ENCODE results near the gene CDC40.
"Not testable (repeated sequence)": the region's sequence is repeated elsewhere in the genome, so short reads cannot be mapped to it uniquely, and the experiment has no call there.

Gene CDC40

GRCh38 chr6:110198561-110198960, 18.3 kb downstream of the CDC40 start:
- in situ Hi-C loops (cut with HindIII; ENCODE audit: low sequenced_read_pairs) = no loop called here

GRCh38 chr6:110201151-110201884, 21.1 kb downstream of the CDC40 start:
- in situ Hi-C loops (cut with HindIII; ENCODE audit: low sequenced_read_pairs) = no loop called here

GRCh38 chr6:110207652-110208051, 27.4 kb downstream of the CDC40 start:
- in situ Hi-C loops (cut with HindIII; ENCODE audit: low sequenced_read_pairs) = no loop called here

- in situ Hi-C loops (cut with HindIII; ENCODE audit: low sequenced_read_pairs) = no loop called here
Measured at GRCh38 chr6:110211753-110212152, 31.5 kb downstream of the CDC40 start.

GRCh38 chr6:110214338-110214737, 34.1 kb downstream of the CDC40 start:
- in situ Hi-C loops (cut with HindIII; ENCODE audit: low sequenced_read_pairs) = no loop called here

GRCh38 chr6:110216140-110216539, 35.9 kb downstream of the CDC40 start:
- in situ Hi-C loops (cut with HindIII; ENCODE audit: low sequenced_read_pairs) = no loop called here

GRCh38 chr6:110217266-110217665, 37.0 kb downstream of the CDC40 start:
- in situ Hi-C loops (cut with HindIII; ENCODE audit: low sequenced_read_pairs) = no loop called here

- in situ Hi-C loops (cut with HindIII; ENCODE audit: low sequenced_read_pairs) = no loop called here
Measured at GRCh38 chr6:110221738-110222137, 41.5 kb downstream of the CDC40 start.

- in situ Hi-C loops (cut with HindIII; ENCODE audit: low sequenced_read_pairs) = no loop called here
Measured at GRCh38 chr6:110226261-110226660, 46.0 kb downstream of the CDC40 start.

GRCh38 chr6:110232450-110232849, 52.2 kb downstream of the CDC40 start:
- in situ Hi-C loops (cut with HindIII; ENCODE audit: low sequenced_read_pairs) = no loop called here

GRCh38 chr6:110233770-110234374, 53.6 kb downstream of the CDC40 start:
- in situ Hi-C loops (cut with HindIII; ENCODE audit: low sequenced_read_pairs) = no loop called here

GRCh38 chr6:110236007-110236406, 55.8 kb downstream of the CDC40 start:
- in situ Hi-C loops (cut with HindIII; ENCODE audit: low sequenced_read_pairs) = not testable (repeated sequence)

GRCh38 chr6:110239526-110240274, 59.5 kb downstream of the CDC40 start:
- in situ Hi-C loops (cut with HindIII; ENCODE audit: low sequenced_read_pairs) = no loop called here

- in situ Hi-C loops (cut with HindIII; ENCODE audit: low sequenced_read_pairs) = not testable (repeated sequence)
Measured at GRCh38 chr6:110244621-110245020, 64.4 kb downstream of the CDC40 start.

GRCh38 chr6:110246378-110246777, 66.2 kb downstream of the CDC40 start:
- in situ Hi-C loops (cut with HindIII; ENCODE audit: low sequenced_read_pairs) = no loop called here

- in situ Hi-C loops (cut with HindIII; ENCODE audit: low sequenced_read_pairs) = no loop called here
Measured at GRCh38 chr6:110246900-110247546, 66.8 kb downstream of the CDC40 start.

GRCh38 chr6:110250058-110250457, 69.8 kb downstream of the CDC40 start:
- in situ Hi-C loops (cut with HindIII; ENCODE audit: low sequenced_read_pairs) = no loop called here

- in situ Hi-C loops (cut with HindIII; ENCODE audit: low sequenced_read_pairs) = no loop called here
Measured at GRCh38 chr6:110250838-110251237, 70.6 kb downstream of the CDC40 start.

GRCh38 chr6:110255211-110255750, 75.1 kb downstream of the CDC40 start:
- in situ Hi-C loops (cut with HindIII; ENCODE audit: low sequenced_read_pairs) = no loop called here

- in situ Hi-C loops (cut with HindIII; ENCODE audit: low sequenced_read_pairs) = no loop called here
Measured at GRCh38 chr6:110256366-110256765, 76.1 kb downstream of the CDC40 start.

GRCh38 chr6:110265273-110265672, 85.0 kb downstream of the CDC40 start:
- in situ Hi-C loops (cut with HindIII; ENCODE audit: low sequenced_read_pairs) = no loop called here
